Endothelial cell of umbilical vein (primary cell): ENCODE measurements around the gene ATP6V0A4. TPM values are rescaled to one million over a fixed set of nuclear protein-coding genes. Genes with fewer than 3 reads are reported as not detected.

Experiments used
- BruUV-seq: library from RNA; stranded (reverse); fragments of 400-500 nt; replicated peaks from 2 replicates; lab custom pipeline; 2021; lab: Mats Ljungman, UMichigan
- CTCF ChIA-PET: fragments of 300-600, 350-600 bp; sonication (Branson Sonifier 250); formaldehyde crosslinking; loops from one replicate; lab custom pipeline; 2021; ENCODE audit warnings: antibody characterized with exemption, inconsistent platforms; lab: Charles Lee
- POLR2A ChIA-PET: fragments of 300-600, 350-600 bp; sonication (Branson Sonifier 250); formaldehyde crosslinking; loops from one replicate; lab custom pipeline; 2021; ENCODE audit warnings: antibody characterized with exemption, inconsistent platforms; lab: Charles Lee
- DNase-seq: peaks from one replicate; pipeline ENCODE4 v3.0.0-alpha.2; 2011; ENCODE audit warnings: low read depth, low spot score
- FAIRE-seq: peaks from 2 replicates; lab custom pipeline; 2011; peaks lifted over from hg19 to GRCh38; lab: Jason Lieb, UNC
- H2AFZ ChIP-seq: 2 replicates; pipeline ENCODE4 v1.6.0; 2012; ENCODE audit warnings: low read depth, low read length, control low read depth, inconsistent platforms
- H3K27ac ChIP-seq: 2 replicates; pipeline ENCODE4 v1.5.1; 2011; ENCODE audit warnings: low read depth, mild to moderate bottlenecking, control low read depth, low read length, moderate library complexity; ENCODE audit not compliant: insufficient read depth
- H3K27me3 ChIP-seq, 2 experiments: 2 replicates each; pipeline versions ENCODE4 v1.6.0 to v1.6.1; 2011; ENCODE audit warnings: low read length in 2 of 2, mixed read lengths in 1 of 2; ENCODE audit not compliant: control insufficient read depth in 2 of 2, insufficient read depth in 2 of 2
- H3K36me3 ChIP-seq, 2 experiments: 2 replicates in 1 of 2; 3 replicates in 1 of 2; pipeline ENCODE4 v1.5.1; 2011; ENCODE audit warnings: low read length in 2 of 2, mild to moderate bottlenecking in 1 of 2, moderate library complexity in 1 of 2; ENCODE audit not compliant: control insufficient read depth in 2 of 2, insufficient read depth in 2 of 2; ENCODE audit errors: extremely low read depth in 1 of 2
- H3K4me1 ChIP-seq: 3 replicates; pipeline ENCODE4 v1.5.1; 2011; ENCODE audit warnings: mild to moderate bottlenecking, low read length; ENCODE audit not compliant: control insufficient read depth, insufficient read depth; ENCODE audit errors: extremely low read depth
- H3K4me2 ChIP-seq: 2 replicates; pipeline ENCODE4 v1.6.1; 2011; ENCODE audit warnings: low read length, control low read depth, mixed read lengths; ENCODE audit not compliant: insufficient read depth
- H3K4me3 ChIP-seq, 3 experiments: fragments of 200-600 bp in 1 of 3; sonication (generic), shearing (Covaris generic) in 1 of 3; replicated peaks in 1 of 3; 2 replicates each; pipeline ENCODE4 v1.5.1; 2011 to 2016; ENCODE audit warnings: control low read depth in 3 of 3, low read length in 3 of 3, mild to moderate bottlenecking in 2 of 3, inconsistent platforms in 1 of 3, low read depth in 1 of 3, moderate library complexity in 1 of 3; ENCODE audit not compliant: insufficient read depth in 1 of 3
- H3K79me2 ChIP-seq: 2 replicates; pipeline ENCODE4 v1.6.0; 2012; ENCODE audit warnings: low read length, inconsistent platforms; ENCODE audit not compliant: control insufficient read depth, insufficient read depth
- H3K9ac ChIP-seq: replicated peaks from 2 replicates; pipeline ENCODE3; 2011; ENCODE audit warnings: low read length, control low read depth; ENCODE audit not compliant: insufficient read depth; ENCODE audit errors: extremely low read depth
- H3K9me1 ChIP-seq: replicated peaks from 3 replicates; pipeline ENCODE4 v1.6.0; 2011; ENCODE audit warnings: mild to moderate bottlenecking, low read length; ENCODE audit not compliant: control insufficient read depth, insufficient read depth; ENCODE audit errors: extremely low read depth
- H3K9me3 ChIP-seq: replicated peaks from 2 replicates; pipeline ENCODE4 v1.5.1; 2012; ENCODE audit warnings: low read length, inconsistent platforms; ENCODE audit not compliant: control insufficient read depth, insufficient read depth
- H4K20me1 ChIP-seq: replicated peaks from 2 replicates; pipeline ENCODE3; 2011; ENCODE audit warnings: mild to moderate bottlenecking, low read length; ENCODE audit not compliant: control insufficient read depth, insufficient read depth; ENCODE audit errors: extremely low read depth
- CTCF ChIP-seq, 2 donors: IDR thresholded peaks; 1 replicate in 1 of 2; 2 replicates in 1 of 2; pipeline ENCODE4 v1.5.1; 2011; ENCODE audit warnings: low read length in 2 of 2, mild to moderate bottlenecking in 2 of 2, moderate library complexity in 2 of 2, control low read depth in 1 of 2, inconsistent platforms in 1 of 2, low read depth in 1 of 2; ENCODE audit not compliant: insufficient read depth in 1 of 2; ENCODE audit errors: extremely low read depth in 1 of 2
- EZH2 ChIP-seq: IDR thresholded peaks from 2 replicates; pipeline ENCODE4 v1.6.1; 2012; ENCODE audit warnings: borderline replicate concordance, low read depth, mild to moderate bottlenecking, moderate library complexity, low read length, inconsistent platforms; ENCODE audit not compliant: severe bottlenecking
- FOS ChIP-seq: IDR thresholded peaks from 2 replicates; pipeline ENCODE4 v1.6.1; 2011; ENCODE audit warnings: mild to moderate bottlenecking, low read length, moderate library complexity, borderline replicate concordance; ENCODE audit not compliant: insufficient read depth
- GATA2 ChIP-seq: IDR thresholded peaks from 2 replicates; pipeline ENCODE4 v1.7.0; 2011; ENCODE audit warnings: low read depth, mild to moderate bottlenecking, moderate library complexity, mixed read lengths, low read length; ENCODE audit not compliant: insufficient read length, insufficient read depth
- JUN ChIP-seq: IDR thresholded peaks from 2 replicates; pipeline ENCODE4 v1.6.1; 2011; ENCODE audit warnings: borderline replicate concordance, low read depth; ENCODE audit not compliant: insufficient read length, insufficient read depth
- MAX ChIP-seq: IDR thresholded peaks from 2 replicates; pipeline ENCODE4 v1.6.1; 2011; ENCODE audit not compliant: insufficient read depth, insufficient read length
- MYC ChIP-seq: IDR thresholded peaks from one replicate; pipeline ENCODE4 v1.6.1; 2011; ENCODE audit warnings: mild to moderate bottlenecking, low read depth, low read length
- POLR2A ChIP-seq: IDR thresholded peaks from 2 replicates; pipeline ENCODE4 v1.6.1; 2012; ENCODE audit warnings: low read depth, mild to moderate bottlenecking, control low read depth, low read length
- POLR2AphosphoS5 ChIP-seq: IDR thresholded peaks from 2 replicates; pipeline ENCODE4 v1.6.1; 2012; ENCODE audit warnings: low read depth, mild to moderate bottlenecking, control low read depth, low read length, moderate library complexity; ENCODE audit not compliant: insufficient read depth
- dilution Hi-C: fragments of 300-500 bp; cut with MboI; formaldehyde crosslinking; loops from one replicate; pipeline ENCODE4 v1.15.0; 2019; ENCODE audit warnings: low sequenced_read_pairs; ENCODE audit not compliant: extremely low pct_ligation_motif_present
- intact Hi-C: fragments of 100-400 bp; cut with micrococcal nuclease; formaldehyde crosslinking; loops from one replicate; pipeline ENCODE4 v1.10.0; 2022
- polyA plus RNA-seq, 4 experiments: library from polyadenylated mRNA; depleted of rRNA in 3 of 4; stranded (reverse) in 3 of 4; unstranded in 1 of 4; fragments of >200 nt; gene quantifications; 2 replicates each; pipeline versions ENCODE4 v1.2.1 to v1.2.3, GENCODE V29; 2011 to 2012; ENCODE audit warnings: missing spikeins in 1 of 4
- total RNA-seq: library from RNA; stranded (reverse); gene quantifications from 2 replicates; pipeline ENCODE4 v1.2.3, GENCODE V29; 2021

The ATP6V0A4 gene
- total and polyA plus RNA-seq, 2 donors (not counting 3 experiments of a cell fraction or from before 2014, with no cell fraction given), result 0.07 to 0.24 TPM

DNA sequence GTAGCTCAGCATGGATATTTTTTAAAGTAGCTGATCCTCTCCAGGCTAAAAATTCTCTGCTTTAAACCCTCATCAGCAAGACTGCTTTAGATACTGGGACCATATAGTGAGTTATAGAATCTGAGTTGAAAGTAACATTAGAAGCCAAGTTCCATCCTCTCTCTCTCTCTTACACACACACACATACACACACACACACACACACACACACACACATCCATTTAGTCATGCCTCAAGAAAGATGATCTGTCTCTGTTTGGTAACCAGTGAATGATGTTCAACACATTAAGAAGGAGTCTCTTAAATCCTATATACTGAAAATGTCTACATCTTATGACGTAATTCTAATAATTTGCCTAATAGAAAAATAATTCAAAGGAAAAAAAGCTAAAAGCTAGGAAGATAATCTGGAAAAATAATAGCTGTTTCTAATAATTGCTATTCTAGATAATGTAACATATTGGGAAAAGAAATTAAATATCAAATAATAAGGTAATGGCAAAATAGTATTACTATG, 16.9 kb upstream of the ATP6V0A4 start:
- no peaks in the 10 kb centered on the region for H3K36me3 ChIP-seq
- H3K27ac ChIP-seq, result no peak overlapping the region
- intact Hi-C loops, result no loop called here
- H3K9me1 ChIP-seq, result no peaks in the 10 kb centered on the region
- H3K4me2 ChIP-seq, result no peak overlapping the region
- no peaks in the 10 kb centered on the region for H3K79me2 ChIP-seq
- ChIA-PET POLR2A (no interaction called here), CTCF (interaction anchor here (0.6 kb wide), 1 partner anchor 632 kb away, joined by 3 read pairs; no protein-coding TSS in a partner anchor)
- BruUV-seq, result no TSS peak
- H2AFZ ChIP-seq, result no peak overlapping the region
- DNase-seq (no peak), FAIRE-seq (no peak)
- H3K9me3 ChIP-seq, result no peaks in the 10 kb centered on the region
- no peak overlapping the region for H3K4me3 ChIP-seq
- no peaks in the 10 kb centered on the region for H3K27me3 ChIP-seq
- H4K20me1 ChIP-seq, result no peaks in the 10 kb centered on the region
- TF ChIP-seq JUN (no peak), CTCF (IDR thresholded peaks at IDR 0.05; ENCODE audit: extremely low read depth in 1 of 2, insufficient read depth in 1 of 2, low read depth in 1 of 2, low read length in 2 of 2) (no peak), POLR2AphosphoS5 (no peak), POLR2A (no peak), EZH2 (no peak), MAX (no peak), FOS (no peak), GATA2 (no peak), MYC (no peak)
- dilution Hi-C loops, result no loop called here
- H3K9ac ChIP-seq, result no peak overlapping the region
- H3K4me1 ChIP-seq, result no peaks in the 10 kb centered on the region
